ENCODE data around the gene SCN2B.
"Not testable (repeated sequence)": the region's sequence is repeated elsewhere in the genome, so short reads cannot be mapped to it uniquely, and the experiment has no call there.

The SCN2B gene

GRCh38 chr11:118206391-118207031 lies 30.1 kb upstream of the SCN2B start:
- no peak for DNase-seq

- no peak for DNase-seq
Measured at GRCh38 chr11:118205606-118206378, 29.4 kb upstream of the SCN2B start.

- peak; percentile 80 to 82 for DNase-seq
Measured at GRCh38 chr11:118202599-118203422, 26.4 kb upstream of the SCN2B start.

- DNase-seq: no peak
Measured at GRCh38 chr11:118201966-118202365, 25.5 kb upstream of the SCN2B start.

GRCh38 chr11:118200901-118201680 lies 24.7 kb upstream of the SCN2B start:
- peak; percentile 69 to 72 for DNase-seq

GRCh38 chr11:118200497-118200896 lies 24.1 kb upstream of the SCN2B start:
- DNase-seq: peak in 1 of 2 experiments; percentile 58

GRCh38 chr11:118199135-118199534 lies 22.7 kb upstream of the SCN2B start:
- DNase-seq: no peak

GRCh38 chr11:118198370-118198769 lies 21.9 kb upstream of the SCN2B start:
- peak; percentile 88 to 91 for DNase-seq

- no peak for DNase-seq
Measured at GRCh38 chr11:118194835-118195627, 18.6 kb upstream of the SCN2B start.

GRCh38 chr11:118193910-118194566 lies 17.6 kb upstream of the SCN2B start:
- no peak for DNase-seq

- not testable (repeated sequence) for DNase-seq
Measured at GRCh38 chr11:118192817-118193216, 16.4 kb upstream of the SCN2B start.

GRCh38 chr11:118190942-118191506 lies 14.6 kb upstream of the SCN2B start:
- not testable (repeated sequence) for DNase-seq

- DNase-seq: no peak
Measured at GRCh38 chr11:118186346-118187107, 10.1 kb upstream of the SCN2B start.

- DNase-seq: no peak
Measured at GRCh38 chr11:118184784-118185579, 8.5 kb upstream of the SCN2B start.

GRCh38 chr11:118183691-118184090 lies 7.3 kb upstream of the SCN2B start:
- DNase-seq: not testable (repeated sequence)

GRCh38 chr11:118180300-118180703 lies 3.9 kb upstream of the SCN2B start:
- no peak for DNase-seq

- DNase-seq: no peak
Measured at GRCh38 chr11:118176778-118177134, 317 bp upstream of the SCN2B start.

- DNase-seq: no peak
Measured at GRCh38 chr11:118175031-118175992, 1.1 kb downstream of the SCN2B start.

All from activated T-cell treated with anti-CD3 and anti-CD28 coated beads, Interleukin-2, amount 50 U/mL, for 48 hours (primary cell).